PC-9 (cell line): ENCODE data around the gene RDH13. TPM values are rescaled to one million over a fixed set of nuclear protein-coding genes. Genes with fewer than 3 reads are reported as not detected.

Source experiments
- BruUV-seq: library from RNA; stranded (reverse); fragments of 400-500 nt; replicated peaks from 2 replicates; lab custom pipeline; 2021; lab: Mats Ljungman, UMichigan
- CTCF ChIA-PET: fragments of 300-600 bp; sonication (Branson Sonifier 250); formaldehyde crosslinking; loops from one replicate; lab custom pipeline; 2022; ENCODE audit warnings: antibody characterized with exemption; lab: Charles Lee
- POLR2A ChIA-PET: fragments of 300-600 bp; sonication (Branson Sonifier 250); formaldehyde crosslinking; loops from one replicate; lab custom pipeline; 2022; ENCODE audit warnings: antibody characterized with exemption; ENCODE audit not compliant: unreplicated experiment; lab: Charles Lee
- DNase-seq, 2 experiments: peaks; one replicate each; pipeline versions ENCODE4 v3.0.0 to v3.0.0-alpha.2; 2015 to 2022; ENCODE audit warnings: mixed read lengths in 1 of 2
- H2AFZ ChIP-seq: fragments of 200-600 bp; sonication (generic); 2 replicates; pipeline ENCODE4 v1.8.1; 2017; ENCODE audit warnings: antibody characterized with exemption
- H3F3A ChIP-seq: fragments of 200-600 bp; sonication (generic); 2 replicates; pipeline ENCODE4 v1.8.1; 2017; ENCODE audit warnings: antibody characterized with exemption, mild to moderate bottlenecking, low read depth; ENCODE audit not compliant: insufficient read depth
- H3K27ac ChIP-seq: fragments of 200-600 bp; sonication (generic); 2 replicates; pipeline ENCODE4 v1.6.1; 2016; ENCODE audit warnings: mixed run types
- H3K27me3 ChIP-seq: fragments of 200-600 bp; sonication (generic); 2 replicates; pipeline ENCODE4 v1.6.1; 2016; ENCODE audit warnings: low read depth, mixed run types; ENCODE audit not compliant: insufficient read depth
- H3K36me3 ChIP-seq: fragments of 200-600 bp; sonication (generic); 2 replicates; pipeline ENCODE4 v1.6.1; 2016; ENCODE audit warnings: low read depth, mixed run types
- H3K4me1 ChIP-seq: fragments of 200-600 bp; sonication (generic); replicated peaks from 2 replicates; pipeline ENCODE4 v1.6.1; 2016; ENCODE audit warnings: mixed run types; ENCODE audit not compliant: insufficient read depth
- H3K4me2 ChIP-seq: fragments of 200-600 bp; sonication (generic); 2 replicates; pipeline ENCODE4 v1.6.1; 2017; ENCODE audit warnings: mixed run types
- H3K4me3 ChIP-seq: fragments of 200-600 bp; sonication (generic); 2 replicates; pipeline ENCODE4 v1.6.1; 2016; ENCODE audit warnings: mixed run types
- H3K79me2 ChIP-seq: fragments of 200-600 bp; sonication (generic); 2 replicates; pipeline ENCODE4 v1.6.1; 2017; ENCODE audit warnings: low read depth, mixed run types
- H3K9me2 ChIP-seq: fragments of 200-600 bp; sonication (generic); 2 replicates; pipeline ENCODE4 v1.8.1; 2017; ENCODE audit warnings: mild to moderate bottlenecking; ENCODE audit not compliant: insufficient read depth
- H3K9me3 ChIP-seq: fragments of 200-600 bp; sonication (generic); 2 replicates; pipeline ENCODE4 v1.8.1; 2016; ENCODE audit warnings: low read depth; ENCODE audit not compliant: insufficient read depth
- H4K20me1 ChIP-seq: fragments of 200-600 bp; sonication (generic); 2 replicates; pipeline ENCODE4 v1.8.1; 2017; ENCODE audit not compliant: insufficient read depth
- CTCF ChIP-seq: fragments of 200-600 bp; sonication (generic); conservative IDR thresholded peaks from 2 replicates; pipeline ENCODE4 v1.6.1; 2017; ENCODE audit warnings: mixed run types, antibody characterized with exemption, mild to moderate bottlenecking, moderate library complexity
- EZH2 ChIP-seq: fragments of 200-600 bp; sonication (generic); IDR thresholded peaks from 2 replicates; pipeline ENCODE4 v1.8.0; 2017; ENCODE audit warnings: antibody characterized with exemption, low read depth
- intact Hi-C: fragments of 100-400 bp; cut with micrococcal nuclease; formaldehyde crosslinking; loops from one replicate; pipeline ENCODE4 v1.10.0; 2022; ENCODE audit not compliant: unreplicated experiment
- total RNA-seq: library from RNA; stranded (reverse); gene quantifications from 2 replicates; pipeline ENCODE4 v1.2.3, GENCODE V29; 2021

RDH13 gene
- total RNA-seq, 1 experiment from 2014 or later: 39.8 TPM

- Histone ChIP-seq H3K36me3 (no peaks in the 10 kb centered on the region), H2AFZ (no peak overlapping the region), H3F3A (no peaks in the 10 kb centered on the region), H3K27ac (no peak overlapping the region), H3K27me3 (0 out of 2 replicates have a peak, but pooled peaks cover 2% of the 10 kb centered on the region), H3K4me3 (no peak overlapping the region), H3K9me3 (no peaks in the 10 kb centered on the region), H3K9me2 (no peaks in the 10 kb centered on the region), H3K4me2 (no peak overlapping the region), H3K4me1 (no peaks in the 10 kb centered on the region), H3K79me2 (no peaks in the 10 kb centered on the region), H4K20me1 (peaks cover 13% of the 10 kb centered on the region)
- no peak for DNase-seq
- ChIA-PET POLR2A (interaction anchor here (0.6 kb wide), 1 partner anchor 14 kb away, joined by 5 read pairs; no protein-coding TSS in a partner anchor), CTCF (no interaction called here)
- intact Hi-C loops: no loop called here
- TF ChIP-seq EZH2 (no peak), CTCF (no peak)
- no TSS peak for BruUV-seq
Observed at GRCh38 chr19:55016017-55016416, 46.9 kb downstream of the RDH13 start.

DNA sequence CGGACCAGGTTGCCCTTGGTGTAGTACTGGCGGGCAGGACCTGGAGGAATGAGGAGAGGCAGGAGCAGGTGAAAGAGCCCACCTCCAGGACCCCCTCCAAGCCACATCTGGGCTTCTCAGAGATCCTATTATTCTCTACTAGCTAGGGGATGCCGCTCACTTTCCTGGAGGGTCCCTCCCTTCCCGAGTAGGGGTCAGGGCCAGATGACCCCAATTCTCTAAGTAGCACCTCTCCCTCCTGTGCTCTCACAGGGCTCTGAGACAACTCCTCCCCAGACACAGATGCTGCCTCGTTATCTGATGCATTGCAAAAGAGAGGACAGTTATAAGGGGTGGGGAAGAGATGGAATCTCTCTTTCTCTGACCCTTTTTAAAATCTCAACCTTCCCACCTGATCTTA is 47.8 kb downstream of the RDH13 start:
- Histone ChIP-seq H3F3A (no peaks in the 10 kb centered on the region), H3K4me3 (no peak overlapping the region), H3K79me2 (no peaks in the 10 kb centered on the region), H3K4me2 (no peak overlapping the region), H4K20me1 (peaks cover 12% of the 10 kb centered on the region), H3K9me3 (no peaks in the 10 kb centered on the region), H2AFZ (no peak overlapping the region), H3K36me3 (no peaks in the 10 kb centered on the region), H3K4me1 (no peaks in the 10 kb centered on the region), H3K27me3 (0 out of 2 replicates have a peak, but pooled peaks cover 2% of the 10 kb centered on the region), H3K9me2 (no peaks in the 10 kb centered on the region), H3K27ac (no peak overlapping the region)
- DNase-seq: no peak
- intact Hi-C loops: no loop called here
- POLR2A ChIA-PET: interaction anchor here (0.6 kb wide), 1 partner anchor 15 kb away, joined by 5 read pairs; no protein-coding TSS in a partner anchor
- CTCF ChIA-PET: no interaction called here
- no TSS peak for BruUV-seq
- no peak for TF ChIP-seq CTCF
- no peak for TF ChIP-seq EZH2

GRCh38 chr19:55014714-55015113 is 48.2 kb downstream of the RDH13 start:
- ChIA-PET CTCF (no interaction called here), POLR2A (no interaction called here)
- intact Hi-C loops: no loop called here
- no peak overlapping the region for H3K4me2 ChIP-seq
- no peaks in the 10 kb centered on the region for H3K9me3 ChIP-seq
- H3K27ac ChIP-seq: no peak overlapping the region
- H3K79me2 ChIP-seq: no peaks in the 10 kb centered on the region
- H4K20me1 ChIP-seq: peaks cover 8% of the 10 kb centered on the region
- no peaks in the 10 kb centered on the region for H3F3A ChIP-seq
- no peak for TF ChIP-seq EZH2
- no peaks in the 10 kb centered on the region for H3K4me1 ChIP-seq
- H3K9me2 ChIP-seq: no peaks in the 10 kb centered on the region
- no peak for DNase-seq
- no TSS peak for BruUV-seq
- no peaks in the 10 kb centered on the region for H3K36me3 ChIP-seq
- no peak overlapping the region for H3K4me3 ChIP-seq
- no peak overlapping the region for H2AFZ ChIP-seq
- 0 out of 2 replicates have a peak, but pooled peaks cover 2% of the 10 kb centered on the region for H3K27me3 ChIP-seq

DNA sequence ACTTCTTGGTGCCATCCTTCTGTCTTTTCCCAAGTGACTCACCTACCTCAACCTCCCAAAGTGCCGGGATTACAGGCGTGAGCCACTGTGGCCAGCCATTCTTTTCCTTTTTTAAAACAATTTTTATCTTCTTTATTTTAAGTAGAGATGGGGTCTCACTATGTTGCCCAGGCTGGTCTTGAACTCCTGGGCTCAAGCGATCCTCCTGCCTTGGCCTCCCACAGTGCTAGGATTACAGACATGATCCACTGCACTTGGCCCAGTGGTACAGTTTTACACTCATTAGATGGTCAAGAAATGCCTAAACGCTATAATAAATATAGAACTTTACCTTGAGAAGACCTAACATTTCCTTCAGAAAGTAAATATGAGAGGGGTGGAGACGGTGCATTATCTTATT is 49.4 kb downstream of the RDH13 start:
- Histone ChIP-seq H3K79me2 (no peaks in the 10 kb centered on the region), H3K4me2 (no peak overlapping the region), H3K4me1 (no peaks in the 10 kb centered on the region), H3F3A (no peaks in the 10 kb centered on the region), H4K20me1 (peaks cover 8% of the 10 kb centered on the region), H2AFZ (no peak overlapping the region), H3K4me3 (no peak overlapping the region), H3K9me3 (no peaks in the 10 kb centered on the region), H3K9me2 (no peaks in the 10 kb centered on the region), H3K27ac (no peak overlapping the region), H3K27me3 (0 out of 2 replicates have a peak, but pooled peaks cover 2% of the 10 kb centered on the region), H3K36me3 (no peaks in the 10 kb centered on the region)
- intact Hi-C loops: no loop called here
- TF ChIP-seq EZH2 (no peak), CTCF (no peak)
- BruUV-seq: no TSS peak
- ChIA-PET CTCF (no interaction called here), POLR2A (no interaction called here)
- no peak for DNase-seq
